A549 (cell line): ENCODE data around the gene LHX1. TPM values are rescaled to one million over a fixed set of nuclear protein-coding genes. Genes with fewer than 3 reads are reported as not detected.

Experiments used
- ATAC-seq, 2 experiments: fragments of 200-7000 bp in 1 of 2; fragments of >200 bp in 1 of 2; cut with Nextera tagmentation in 1 of 2; cut with Tn5 transposase in 1 of 2; 3 replicates each; pipeline versions ENCODE4 v1.8.0 to v1.9.1; 2018 to 2020; ENCODE audit warnings: mild to moderate bottlenecking in 1 of 2, moderate library complexity in 1 of 2
- CTCF ChIA-PET: fragments of 300-600 bp; sonication (Branson Sonifier 250); formaldehyde crosslinking; extraction: SDS; loops from one replicate; lab custom pipeline; 2021; ENCODE audit warnings: antibody characterized with exemption, inconsistent platforms; lab: Yijun Ruan, JAX
- POLR2A ChIA-PET: fragments of 350-600 bp; formaldehyde crosslinking; extraction: SDS; loops from one replicate; lab custom pipeline; 2021; ENCODE audit warnings: antibody characterized with exemption, inconsistent platforms; lab: Yijun Ruan, JAX
- DNase-seq, 2 experiments: peaks; one replicate each; pipeline versions ENCODE4 v3.0.0 to v3.0.0-alpha.2; 2011 to 2016; ENCODE audit warnings: low read depth in 1 of 2, low spot score in 1 of 2
- FAIRE-seq: peaks from 2 replicates; lab custom pipeline; 2011; peaks lifted over from hg19 to GRCh38; lab: Jason Lieb, UNC
- H3K27ac ChIP-seq, 2 experiments: fragments of >200 bp; sonication (Bioruptor Twin); formaldehyde crosslinking; 3 replicates each; pipeline ENCODE4 v1.5.1; 2016 to 2017
- H3K4me1 ChIP-seq: fragments of >200 bp; sonication (Bioruptor Twin); formaldehyde crosslinking; 3 replicates; pipeline ENCODE4 v1.6.1; 2016
- H3K4me2 ChIP-seq: fragments of >200 bp; sonication (Bioruptor Twin); formaldehyde crosslinking; 3 replicates; pipeline ENCODE4 v1.6.1; 2016
- H3K4me3 ChIP-seq: fragments of >200 bp; sonication (Bioruptor Twin); formaldehyde crosslinking; 3 replicates; pipeline ENCODE4 v1.5.1; 2016
- H3K9me3 ChIP-seq: fragments of >200 bp; sonication (Bioruptor Twin); formaldehyde crosslinking; 3 replicates; pipeline ENCODE4 v1.6.1; 2016
- BCL3 ChIP-seq: fragments of >200 bp; sonication (Bioruptor Twin); formaldehyde crosslinking; IDR thresholded peaks from 3 replicates; pipeline ENCODE4 v1.6.1; 2016
- BHLHE40 ChIP-seq: IDR thresholded peaks from 2 replicates; pipeline ENCODE4 v1.6.1; 2012; ENCODE audit warnings: low read depth, low read length, inconsistent platforms
- CEBPB ChIP-seq, 2 experiments: fragments of >200 bp in 1 of 2; sonication (Bioruptor Twin) in 1 of 2; formaldehyde crosslinking in 1 of 2; IDR thresholded peaks; 2 replicates each; pipeline ENCODE4 v1.6.1; 2012 to 2016
- CHD2 ChIP-seq: fragments of 150-350 bp; IDR thresholded peaks from 2 replicates; pipeline ENCODE4 v1.6.1; 2014; ENCODE audit warnings: low read length; ENCODE audit not compliant: partially characterized antibody
- ELK1 ChIP-seq: fragments of 150-350 bp; IDR thresholded peaks from 2 replicates; pipeline ENCODE4 v1.6.1; 2014; ENCODE audit warnings: low read depth, mild to moderate bottlenecking, low read length
- ESRRA ChIP-seq: fragments of 150-350 bp; IDR thresholded peaks from 2 replicates; pipeline ENCODE4 v1.6.1; 2014; ENCODE audit warnings: mild to moderate bottlenecking, low read length, borderline replicate concordance
- FOSB ChIP-seq: fragments of 250-450 bp; sonication (Bioruptor Pico); IDR thresholded peaks from 2 replicates; pipeline ENCODE4 v1.5.0; 2020; ENCODE audit warnings: mild to moderate bottlenecking, moderate library complexity
- FOXS1 ChIP-seq: fragments of 250-450 bp; sonication (Bioruptor Pico); IDR thresholded peaks from 2 replicates; pipeline ENCODE4 v1.5.0; 2020; ENCODE audit warnings: mild to moderate bottlenecking, moderate library complexity
- HOXA7 ChIP-seq: fragments of 250-450 bp; sonication (Bioruptor Pico); IDR thresholded peaks from 2 replicates; pipeline ENCODE4 v1.5.0; 2020; ENCODE audit warnings: mild to moderate bottlenecking, moderate library complexity
- KDM5A ChIP-seq: fragments of 200-600 bp; sonication (generic); IDR thresholded peaks from 2 replicates; pipeline ENCODE4 v1.6.1; 2016; ENCODE audit warnings: antibody characterized with exemption, mild to moderate bottlenecking
- MAFK ChIP-seq: fragments of 450-650 bp; IDR thresholded peaks from 2 replicates; pipeline ENCODE4 v1.6.1; 2014; ENCODE audit not compliant: partially characterized antibody
- MYC ChIP-seq: IDR thresholded peaks from 2 replicates; pipeline ENCODE4 v1.6.1; 2012; ENCODE audit warnings: mild to moderate bottlenecking, inconsistent platforms, low read length, improper control_type of control experiment, borderline replicate concordance
- NPAS2 ChIP-seq: fragments of 250-450 bp; sonication (Bioruptor Pico); IDR thresholded peaks from 2 replicates; pipeline ENCODE4 v1.8.0; 2022; ENCODE audit warnings: mild to moderate bottlenecking, moderate library complexity, borderline replicate concordance
- NR3C1 ChIP-seq: fragments of >200 bp; sonication (Bioruptor Twin); formaldehyde crosslinking; IDR thresholded peaks from 3 replicates; pipeline ENCODE4 v1.6.1; 2017
- PBX3 ChIP-seq: IDR thresholded peaks from 2 replicates; pipeline ENCODE4 v1.6.1; 2012
- PHF8 ChIP-seq: fragments of 200-600 bp; sonication (generic); IDR thresholded peaks from 2 replicates; pipeline ENCODE4 v1.6.1; 2016; ENCODE audit warnings: low read depth, mild to moderate bottlenecking, antibody characterized with exemption, moderate library complexity, borderline replicate concordance
- POLR2A ChIP-seq: IDR thresholded peaks from 2 replicates; pipeline ENCODE4 v1.6.1; 2012; ENCODE audit warnings: mild to moderate bottlenecking, low read length
- POLR2AphosphoS2 ChIP-seq: conservative IDR thresholded peaks from 2 replicates; pipeline ENCODE4 v1.6.1; 2012; ENCODE audit warnings: low read length, improper control_type of control experiment, inconsistent platforms
- RARB ChIP-seq: fragments of 250-450 bp; sonication (Bioruptor Pico); IDR thresholded peaks from 2 replicates; pipeline ENCODE4 v1.8.0; 2021; ENCODE audit warnings: mild to moderate bottlenecking, moderate library complexity
- SMC3 ChIP-seq: fragments of >200 bp; sonication (Bioruptor Twin); formaldehyde crosslinking; IDR thresholded peaks from 3 replicates; pipeline ENCODE4 v1.6.1; 2018; ENCODE audit warnings: inconsistent platforms
- TFCP2L1 ChIP-seq: fragments of 250-450 bp; sonication (Bioruptor Pico); IDR thresholded peaks from 2 replicates; pipeline ENCODE4 v1.5.0; 2021; ENCODE audit warnings: mild to moderate bottlenecking
- ZNF302 ChIP-seq: fragments of 250-450 bp; sonication (Bioruptor Pico); IDR thresholded peaks from 2 replicates; pipeline ENCODE4 v1.9.0; 2021; ENCODE audit warnings: inconsistent platforms, mild to moderate bottlenecking, moderate library complexity
- ZSCAN20 ChIP-seq: fragments of 250-450 bp; sonication (Bioruptor Pico); IDR thresholded peaks from 2 replicates; pipeline ENCODE4 v1.8.0; 2022; ENCODE audit warnings: mild to moderate bottlenecking, moderate library complexity
- WGBS: methylation state at CpG from one replicate; pipeline ENCODE4 v1.1.6; 2017; ENCODE audit errors: missing lambda C conversion rate; 5-methylcytosine and 5-hydroxymethylcytosine counted together
- polyA plus RNA-seq, 4 experiments: library from polyadenylated mRNA; depleted of rRNA in 3 of 4; stranded (reverse); fragments of >200 nt; fragmentation: RNase III in 1 of 4; extraction: RNeasy Plus Mini Kit Qiagen cat#74134 plus additional on column Dnase treatment in 1 of 4; gene quantifications; 2 replicates in 3 of 4; 3 replicates in 1 of 4; pipeline ENCODE4 v1.2.3, GENCODE V29; 2011 to 2017

LHX1 gene
- polyA plus RNA-seq, 2 of the 4 experiments (the other 2 are of a cell fraction) = 0.53 to 2.2 TPM

GRCh38 chr17:36971508-36971907, 34.2 kb downstream of the LHX1 start:
- POLR2A ChIA-PET = interaction anchor here (1.9 kb wide), 1 partner anchor 23 kb away, joined by 4 read pairs; the partner anchor contains the start of gene AATF
- no peak for FAIRE-seq

GRCh38 chr17:36972186-36972700, 35.0 kb downstream of the LHX1 start:
- ChIA-PET CTCF (interaction anchor here (0.9 to 1.0 kb wide), 4 partner anchors 10 to 343 kb away, joined by 3 to 4 read pairs (median 3); no protein-coding TSS in a partner anchor), POLR2A (interaction anchor here (1.9 kb wide), 1 partner anchor 24 kb away, joined by 4 read pairs; the partner anchor contains the start of gene AATF)
- peaks cover 19% of the 10 kb centered on the region for H3K4me1 ChIP-seq
- no peak overlapping the region for H3K4me3 ChIP-seq
- DNase-seq (no peak), FAIRE-seq (no peak), ATAC-seq (no peak)
- H3K27ac ChIP-seq = no peak overlapping the region
- H3K9me3 ChIP-seq = no peaks in the 10 kb centered on the region
- H3K4me2 ChIP-seq = peak overlapping the region; percentile 30
- TF ChIP-seq FOXS1 (CRISPR knock-in tag) (no peak), POLR2AphosphoS2 (no peak), ESRRA (no peak), SMC3 (no peak), TFCP2L1 (CRISPR knock-in tag) (no peak), BHLHE40 (no peak), NR3C1 (no peak), CEBPB (IDR thresholded peaks at IDR 0.05) (no peak), MYC (no peak), HOXA7 (CRISPR knock-in tag) (no peak), PBX3 (no peak), NPAS2 (CRISPR knock-in tag) (no peak), POLR2A (no peak), ZSCAN20 (CRISPR knock-in tag) (no peak), PHF8 (no peak)

More at GRCh38 chr17:36971508-36971907, 34.2 kb downstream of the LHX1 start:
- CTCF ChIA-PET = interaction anchor here (0.9 to 1.4 kb wide), 3 partner anchors 15 to 216 kb away, joined by 3 read pairs; no protein-coding TSS in a partner anchor
- Histone ChIP-seq H3K4me2 (peak overlapping the region; percentile 30; the same call in 1 of the 3 replicates), H3K9me3 (no peaks in the 10 kb centered on the region), H3K4me1 (peaks cover 19% of the 10 kb centered on the region), H3K27ac (no peak overlapping the region), H3K4me3 (no peak overlapping the region)
- no peak for TF ChIP-seq TFCP2L1 (CRISPR knock-in tag)
- TF ChIP-seq MAFK = peak; percentile 92
- no peak for DNase-seq
- WGBS = 71% methylated on average over 4 of the region's 4 CpGs
- no peak for ATAC-seq

GRCh38 chr17:36972905-36973304, 35.6 kb downstream of the LHX1 start:
- POLR2A ChIA-PET = interaction anchor here (1.9 kb wide), 1 partner anchor 24 kb away, joined by 4 read pairs; the partner anchor contains the start of gene AATF

More at GRCh38 chr17:36972905-36973304, 35.6 kb downstream of the LHX1 start:
- Histone ChIP-seq H3K9me3 (no peaks in the 10 kb centered on the region), H3K4me3 (no peak overlapping the region), H3K4me2 (no peak overlapping the region; the same call in 2 of the 3 replicates), H3K27ac (no peak overlapping the region), H3K4me1 (peaks cover 19% of the 10 kb centered on the region)
- 91% methylated on average over 1 of the region's 1 CpG for WGBS
- no peak for ATAC-seq
- no peak for TF ChIP-seq RARB
- no peak for TF ChIP-seq FOSB
- TF ChIP-seq ZNF302 (CRISPR knock-in tag) = no peak
- TF ChIP-seq BCL3 = no peak
- TF ChIP-seq CHD2 = no peak
- TF ChIP-seq ELK1 = no peak
- no peak for TF ChIP-seq KDM5A
- CTCF ChIA-PET = interaction anchor here (1.0 kb wide), 3 partner anchors 9 to 343 kb away, joined by 3 to 4 read pairs (median 3); no protein-coding TSS in a partner anchor
- DNase-seq = no peak
- no peak for FAIRE-seq
